GM23248 (cell line): ENCODE results near the gene SLC16A11. TPM values are rescaled to one million over a fixed set of nuclear protein-coding genes. Genes with fewer than 3 reads are reported as not detected.
"Not testable (repeated sequence)": the region's sequence is repeated elsewhere in the genome, so short reads cannot be mapped to it uniquely, and the experiment has no call there.

Experiments
- DNase-seq: peaks from one replicate; pipeline ENCODE4 v3.0.0-alpha.2; 2015
- H2AFZ ChIP-seq: fragments of 200-600 bp; sonication (generic); 2 replicates; pipeline ENCODE4 v1.6.1; 2016; ENCODE audit warnings: antibody characterized with exemption
- H3F3A ChIP-seq: fragments of 200-600 bp; sonication (generic); 2 replicates; pipeline ENCODE4 v1.6.1; 2016; ENCODE audit warnings: mild to moderate bottlenecking, antibody characterized with exemption, mixed run types; ENCODE audit not compliant: insufficient read depth
- H3K27ac ChIP-seq: fragments of 200-600 bp; sonication (generic); 2 replicates; pipeline ENCODE4 v1.5.1; 2016; ENCODE audit warnings: mild to moderate bottlenecking
- H3K27me3 ChIP-seq: fragments of 200-600 bp; sonication (generic); replicated peaks from 2 replicates; pipeline ENCODE4 v1.6.1; 2016; ENCODE audit warnings: mild to moderate bottlenecking; ENCODE audit not compliant: insufficient read depth
- H3K36me3 ChIP-seq: fragments of 200-600 bp; sonication (generic); 2 replicates; pipeline ENCODE4 v1.6.1; 2016; ENCODE audit warnings: low read depth, mild to moderate bottlenecking
- H3K4me1 ChIP-seq: fragments of 200-600 bp; sonication (generic); 2 replicates; pipeline ENCODE4 v1.6.1; 2016; ENCODE audit warnings: mild to moderate bottlenecking; ENCODE audit not compliant: insufficient read depth
- H3K4me2 ChIP-seq: fragments of 200-600 bp; sonication (generic); one replicate; pipeline ENCODE4 v1.6.1; 2016; ENCODE audit warnings: mild to moderate bottlenecking; ENCODE audit not compliant: unreplicated experiment
- H3K4me3 ChIP-seq: fragments of 200-600 bp; sonication (generic); 2 replicates; pipeline ENCODE4 v1.5.1; 2016; ENCODE audit warnings: mild to moderate bottlenecking
- H3K79me2 ChIP-seq: fragments of 200-600 bp; sonication (generic); 2 replicates; pipeline ENCODE4 v1.6.1; 2016; ENCODE audit warnings: mild to moderate bottlenecking; ENCODE audit not compliant: insufficient read depth
- H3K9ac ChIP-seq: fragments of 200-600 bp; sonication (generic); 2 replicates; pipeline ENCODE4 v1.6.1; 2016; ENCODE audit warnings: mild to moderate bottlenecking
- H3K9me2 ChIP-seq: fragments of 200-600 bp; sonication (generic); 2 replicates; pipeline ENCODE4 v1.6.1; 2016; ENCODE audit warnings: mixed run types, mild to moderate bottlenecking, moderate library complexity; ENCODE audit not compliant: insufficient read depth
- H3K9me3 ChIP-seq: fragments of 200-600 bp; sonication (generic); one replicate; pipeline ENCODE4 v1.6.1; 2017; ENCODE audit warnings: low read depth
- H4K20me1 ChIP-seq: fragments of 200-600 bp; sonication (generic); 2 replicates; pipeline ENCODE4 v1.6.0; 2016; ENCODE audit not compliant: insufficient read depth
- EZH2 ChIP-seq: fragments of 200-600 bp; sonication (generic); IDR thresholded peaks from 2 replicates; pipeline ENCODE4 v1.6.1; 2018; ENCODE audit warnings: antibody characterized with exemption, mild to moderate bottlenecking; ENCODE audit not compliant: insufficient read depth, poor library complexity, severe bottlenecking
- EZH2phosphoT487 ChIP-seq: fragments of 200-600 bp; sonication (generic); IDR thresholded peaks from 2 replicates; pipeline ENCODE4 v1.6.1; 2018; ENCODE audit warnings: antibody characterized with exemption, moderate library complexity, mild to moderate bottlenecking, low read depth; ENCODE audit not compliant: insufficient read depth
- WGBS, 2 experiments: methylation state at CpG; one replicate each; pipeline ENCODE4 v1.1.6; 2015 to 2017; ENCODE audit warnings: low lambda C conversion rate in 2 of 2, low coverage in 1 of 2; ENCODE audit errors: missing lambda C conversion rate in 2 of 2; 5-methylcytosine and 5-hydroxymethylcytosine counted together
- in situ Hi-C: fragments of 300-500 bp; cut with MboI; formaldehyde crosslinking; loops from 2 replicates; pipeline ENCODE4 v1.15.0; 2020
- polyA plus RNA-seq: library from polyadenylated mRNA; unstranded; fragments of >200 nt; fragmentation: Nextera tagmentation; extraction: Ambion mirVana; gene quantifications from 2 replicates; pipeline ENCODE4 v1.2.1, GENCODE V29; 2016
- total RNA-seq: library from RNA; depleted of rRNA; stranded (reverse); fragments of >200 nt; shearing (Covaris generic); gene quantifications from 2 replicates; pipeline ENCODE4 v1.2.3, GENCODE V29; 2014

Gene SLC16A11
- total and polyA plus RNA-seq, 2 experiments from 2014 or later, result 0.30 TPM; not detected in 1

DNA sequence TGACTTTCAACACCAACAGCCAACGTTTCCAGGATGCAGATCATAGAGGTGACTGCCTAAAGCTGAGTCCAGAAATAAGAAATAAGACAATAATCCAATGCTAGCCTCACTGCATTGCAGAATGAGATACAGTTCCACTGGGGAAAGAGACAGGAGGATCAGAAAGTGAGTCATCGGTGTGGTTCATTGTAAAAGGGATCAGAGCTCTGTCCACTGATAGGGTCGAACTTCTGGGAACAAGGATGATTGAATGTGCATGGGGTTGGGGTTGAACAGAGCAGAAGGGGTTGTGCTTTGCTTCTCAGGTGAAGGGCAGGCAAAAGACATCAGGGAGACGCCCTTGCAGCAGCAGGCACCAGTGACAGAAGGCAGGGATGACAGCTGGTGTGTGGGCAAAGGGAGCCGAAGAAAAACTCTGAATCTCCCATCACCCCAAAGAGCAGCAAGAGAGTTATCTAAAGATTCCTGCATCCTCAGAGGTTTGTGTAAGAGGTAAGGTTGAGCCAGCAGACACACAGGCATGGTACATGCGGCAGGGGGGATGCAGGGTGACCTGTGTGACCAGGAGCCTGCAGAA is 19.7 kb upstream of the SLC16A11 start:
- H4K20me1 ChIP-seq, result no peaks in the 10 kb centered on the region
- peaks cover 6% of the 10 kb centered on the region for H3K4me1 ChIP-seq
- in situ Hi-C loops, result no loop called here
- H3K27me3 ChIP-seq, result 0 out of 2 replicates have a peak, but pooled peaks cover 10% of the 10 kb centered on the region
- H3K79me2 ChIP-seq, result no peaks in the 10 kb centered on the region
- no peak overlapping the region for H3K4me2 ChIP-seq
- H3K36me3 ChIP-seq, result no peaks in the 10 kb centered on the region
- H3K9me3 ChIP-seq, result no peaks in the 10 kb centered on the region
- no peaks in the 10 kb centered on the region; the same call in 1 of the 2 replicates for H3F3A ChIP-seq
- no peak overlapping the region for H3K4me3 ChIP-seq
- no peak overlapping the region for H3K9ac ChIP-seq
- no peak overlapping the region for H2AFZ ChIP-seq
- 17 to 21% methylated on average over 6 of the region's 6 CpGs for WGBS, 2 experiments
- TF ChIP-seq EZH2, result no peak
- TF ChIP-seq EZH2phosphoT487, result no peak
- H3K27ac ChIP-seq, result no peak overlapping the region
- H3K9me2 ChIP-seq, result no peaks in the 10 kb centered on the region
- DNase-seq, result peak; percentile 33

DNA sequence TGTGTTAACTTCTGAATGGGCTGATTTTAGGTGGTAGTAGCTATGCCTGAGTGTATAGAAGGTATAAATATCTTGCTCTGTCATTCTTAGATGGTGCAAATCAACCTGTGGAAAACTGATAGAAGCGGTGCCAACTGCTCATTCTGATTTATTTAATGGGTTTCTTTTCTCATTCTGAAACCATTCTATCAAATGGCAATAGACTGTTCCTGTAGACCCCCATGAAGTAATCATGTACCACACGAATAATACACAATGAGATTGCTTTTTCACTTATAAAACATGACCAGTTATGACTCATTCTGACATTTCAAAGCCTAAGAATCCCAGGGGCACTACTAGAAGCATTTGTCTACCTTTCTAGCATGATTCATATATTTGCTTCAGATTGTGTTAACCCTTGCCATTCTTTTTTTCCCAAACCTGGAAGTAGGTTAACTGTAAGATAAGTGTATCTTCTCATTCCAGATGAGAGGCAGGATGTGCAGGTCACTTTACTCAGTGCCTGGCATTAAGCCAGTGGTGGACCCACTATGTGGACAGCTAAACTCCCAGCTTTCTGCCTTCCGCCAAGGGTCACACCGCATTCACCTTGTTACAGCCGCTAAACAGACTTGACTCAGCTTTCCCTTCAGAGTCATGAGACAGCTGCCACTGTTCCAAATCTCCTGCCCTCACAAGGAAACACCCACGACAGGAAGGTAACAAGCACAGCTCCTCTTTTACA is 16.4 kb upstream of the SLC16A11 start:
- Histone ChIP-seq H3K36me3 (no peaks in the 10 kb centered on the region), H3K9me2 (no peaks in the 10 kb centered on the region), H3K27ac (no peak overlapping the region), H3F3A (no peaks in the 10 kb centered on the region; the same call in 1 of the 2 replicates), H3K27me3 (0 out of 2 replicates have a peak, but pooled peaks cover 4% of the 10 kb centered on the region), H3K79me2 (no peaks in the 10 kb centered on the region), H4K20me1 (no peaks in the 10 kb centered on the region), H3K9me3 (no peaks in the 10 kb centered on the region), H2AFZ (no peak overlapping the region), H3K4me2 (no peak overlapping the region), H3K4me1 (peaks cover 6% of the 10 kb centered on the region), H3K4me3 (no peak overlapping the region), H3K9ac (no peak overlapping the region)
- in situ Hi-C loops, result no loop called here
- no peak for TF ChIP-seq EZH2phosphoT487
- no peak for TF ChIP-seq EZH2
- DNase-seq, result peak; percentile 77
- WGBS, 2 experiments, result 17 to 18% methylated on average over 6 of the region's 6 CpGs

DNA sequence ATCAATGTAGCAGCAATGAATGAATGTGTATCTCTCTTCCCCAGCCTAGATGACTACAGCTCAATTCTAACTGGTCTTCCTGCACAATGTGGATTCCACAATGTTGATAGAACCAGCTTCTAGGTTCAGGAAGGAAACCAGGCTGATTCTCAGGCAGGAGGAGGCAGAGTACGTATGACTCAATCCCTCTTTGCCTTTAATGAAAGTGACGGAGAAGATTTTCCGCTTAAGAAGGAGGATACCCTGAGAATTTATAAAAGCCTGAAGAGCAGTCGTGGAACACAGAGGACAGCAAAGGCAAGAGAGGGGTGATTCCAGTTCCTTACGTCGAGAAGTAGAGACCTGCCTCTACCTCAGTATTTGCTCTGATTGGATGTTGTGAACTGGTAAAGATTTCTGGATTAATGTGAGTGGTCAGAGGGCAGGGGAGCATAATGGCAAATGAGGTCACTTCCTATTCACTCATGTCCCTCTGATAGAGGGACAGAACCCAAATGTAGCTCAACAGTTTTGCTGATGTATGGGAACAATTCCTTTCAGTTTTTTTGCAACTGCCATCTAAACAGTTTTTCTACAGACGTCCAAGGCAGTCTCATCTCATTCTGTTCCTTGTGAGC is 15.0 kb upstream of the SLC16A11 start:
- Histone ChIP-seq H3K9me3 (no peaks in the 10 kb centered on the region), H2AFZ (no peak overlapping the region), H3K9ac (no peak overlapping the region), H3K4me3 (no peak overlapping the region), H3K4me2 (no peak overlapping the region), H3F3A (no peaks in the 10 kb centered on the region; the same call in 1 of the 2 replicates), H3K27me3 (0 out of 2 replicates have a peak, but pooled peaks cover 4% of the 10 kb centered on the region), H3K79me2 (no peaks in the 10 kb centered on the region), H4K20me1 (no peaks in the 10 kb centered on the region), H3K9me2 (no peaks in the 10 kb centered on the region), H3K4me1 (peaks cover 6% of the 10 kb centered on the region), H3K27ac (no peak overlapping the region), H3K36me3 (no peaks in the 10 kb centered on the region)
- 57 to 58% methylated on average over 7 of the region's 7 CpGs for WGBS, 2 experiments
- TF ChIP-seq EZH2phosphoT487, result no peak
- TF ChIP-seq EZH2, result no peak
- peak; percentile 34 for DNase-seq
- in situ Hi-C loops, result no loop called here

DNA sequence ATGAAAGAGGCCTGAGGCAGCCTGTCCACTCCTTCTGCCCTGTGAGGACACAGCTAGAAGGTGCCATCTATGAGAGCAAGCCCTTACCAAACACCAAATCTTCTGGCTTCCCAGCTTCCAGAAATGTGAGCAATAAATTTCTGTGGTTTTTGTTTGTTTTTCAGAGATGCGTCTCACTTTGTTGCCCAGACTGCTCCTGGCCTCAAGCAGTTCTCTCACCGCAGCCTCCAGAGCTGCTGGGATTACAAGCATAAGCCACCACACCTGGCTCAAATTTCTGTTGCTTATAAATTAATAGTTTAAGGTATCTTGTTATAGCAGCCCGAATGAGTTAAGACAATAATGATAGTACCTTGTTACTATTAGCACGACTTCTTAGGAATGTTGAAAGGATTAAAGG is 12.5 kb upstream of the SLC16A11 start:
- H3K4me1 ChIP-seq, result peaks cover 6% of the 10 kb centered on the region
- H3K27ac ChIP-seq, result no peak overlapping the region
- H4K20me1 ChIP-seq, result no peaks in the 10 kb centered on the region
- WGBS, 2 experiments, result 63 to 77% methylated on average over 4 of the region's 4 CpGs
- in situ Hi-C loops, result no loop called here
- no peaks in the 10 kb centered on the region for H3K9me3 ChIP-seq
- no peaks in the 10 kb centered on the region for H3K9me2 ChIP-seq
- no peaks in the 10 kb centered on the region for H3K27me3 ChIP-seq
- no peak overlapping the region for H2AFZ ChIP-seq
- no peaks in the 10 kb centered on the region for H3K36me3 ChIP-seq
- no peak overlapping the region for H3K9ac ChIP-seq
- H3K4me2 ChIP-seq, result no peak overlapping the region
- no peak overlapping the region for H3K4me3 ChIP-seq
- H3F3A ChIP-seq, result no peaks in the 10 kb centered on the region; the same call in 1 of the 2 replicates
- no peak for TF ChIP-seq EZH2phosphoT487
- no peak for TF ChIP-seq EZH2
- peak; percentile 45 for DNase-seq
- no peaks in the 10 kb centered on the region for H3K79me2 ChIP-seq

DNA sequence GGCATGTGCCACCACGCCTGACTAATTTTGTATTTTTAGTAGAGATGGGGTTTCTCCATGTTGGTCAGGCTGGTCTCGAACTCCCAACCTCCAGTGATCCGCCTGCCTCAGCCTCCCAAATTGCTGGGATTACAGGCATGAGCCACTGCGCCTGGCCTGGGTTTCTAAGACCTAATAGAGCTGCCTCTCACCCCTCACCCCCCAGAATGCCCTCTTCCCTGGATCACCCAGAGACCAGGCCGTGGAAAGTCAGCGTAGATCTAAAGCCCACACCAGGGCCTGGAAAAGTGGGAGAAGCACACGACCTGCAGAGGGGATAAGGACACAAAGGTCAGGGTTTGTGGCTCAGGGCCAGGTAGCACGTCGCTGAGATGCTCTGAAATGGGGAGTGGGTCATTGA is 6.7 kb upstream of the SLC16A11 start:
- not testable (repeated sequence) for H3K27me3 ChIP-seq, H3K4me2 ChIP-seq, H4K20me1 ChIP-seq, H3K4me3 ChIP-seq, H3K27ac ChIP-seq, H3K36me3 ChIP-seq, H2AFZ ChIP-seq, H3F3A ChIP-seq, H3K9me3 ChIP-seq, H3K9ac ChIP-seq, H3K4me1 ChIP-seq, H3K9me2 ChIP-seq, H3K79me2 ChIP-seq, DNase-seq
- whole genome bisulfite sequencing, 2 experiments, result 60 to 64% methylated on average over 9 of the region's 9 CpGs
- in situ Hi-C loops, result loop anchor here (5.0 kb wide), 1 partner anchor 87 kb away; no protein-coding TSS in a partner anchor
